WTC11 (cell line): ENCODE data around the gene RALA. TPM values are rescaled to one million over a fixed set of nuclear protein-coding genes. Genes with fewer than 3 reads are reported as not detected.

Experiments used
- ATAC-seq: fragments of 200-7000 bp; cut with Tn5 transposase; 2 replicates; pipeline ENCODE4 v1.10.0; 2021; ENCODE audit warnings: mild to moderate bottlenecking, moderate library complexity
- Bru-seq: library from RNA; stranded (reverse); fragments of 400-500 nt; gene quantifications from one replicate; lab custom pipeline; 2021; lab: Mats Ljungman, UMichigan
- CTCF ChIA-PET: fragments of 300-600 bp; sonication (Branson Sonifier 250); formaldehyde crosslinking; loops from one replicate; lab custom pipeline; 2021; ENCODE audit warnings: antibody characterized with exemption; lab: Charles Lee
- POLR2A ChIA-PET: fragments of 350-600 bp; sonication (Branson Sonifier 250); formaldehyde crosslinking; loops from one replicate; lab custom pipeline; 2021; ENCODE audit warnings: antibody characterized with exemption; lab: Charles Lee
- DNase-seq: peaks from one replicate; pipeline ENCODE4 v3.0.0; 2021; ENCODE audit warnings: low spot score
- H3K27ac Mint-ChIP-seq: 2 replicates; pipeline ENCODE4 v1.8.0; 2021; ENCODE audit warnings: mixed read lengths
- H3K27me3 Mint-ChIP-seq: 2 replicates; pipeline ENCODE4 v1.8.0; 2021; ENCODE audit warnings: low read depth, mild to moderate bottlenecking, moderate library complexity, mixed read lengths
- H3K36me3 Mint-ChIP-seq: 2 replicates; pipeline ENCODE4 v1.8.0; 2021; ENCODE audit warnings: mixed read lengths
- H3K4me1 Mint-ChIP-seq: 2 replicates; pipeline ENCODE4 v1.8.0; 2022; ENCODE audit warnings: mixed read lengths
- H3K4me3 Mint-ChIP-seq: 2 replicates; pipeline ENCODE4 v1.8.0; 2021; ENCODE audit warnings: mild to moderate bottlenecking, moderate library complexity, mixed read lengths
- H3K9me3 Mint-ChIP-seq: 2 replicates; pipeline ENCODE4 v1.8.0; 2021; ENCODE audit warnings: mixed read lengths
- ATF3 ChIP-seq: sonication (generic); formaldehyde crosslinking; conservative IDR thresholded peaks from 2 replicates; pipeline ENCODE4 v1.8.1; 2022; ENCODE audit warnings: mild to moderate bottlenecking, missing genetic modification reagents
- CREB1 ChIP-seq: sonication (generic); formaldehyde crosslinking; IDR thresholded peaks from 2 replicates; pipeline ENCODE4 v1.8.0; 2023; ENCODE audit warnings: mild to moderate bottlenecking, missing genetic modification reagents
- ELF4 ChIP-seq: sonication (generic); formaldehyde crosslinking; IDR thresholded peaks from 2 replicates; pipeline ENCODE4 v1.8.1; 2022; ENCODE audit warnings: low read depth, mild to moderate bottlenecking, moderate library complexity, missing genetic modification reagents
- FOXJ3 ChIP-seq: sonication (generic); formaldehyde crosslinking; IDR thresholded peaks from 2 replicates; pipeline ENCODE4 v1.9.0; 2021; ENCODE audit warnings: missing genetic modification reagents, mild to moderate bottlenecking, borderline replicate concordance
- FOXK1 ChIP-seq: sonication (generic); formaldehyde crosslinking; IDR thresholded peaks from 2 replicates; pipeline ENCODE4 v1.8.0; 2022; ENCODE audit warnings: mild to moderate bottlenecking, moderate library complexity, missing genetic modification reagents
- FOXP1 ChIP-seq: sonication (generic); formaldehyde crosslinking; IDR thresholded peaks from 2 replicates; pipeline ENCODE4 v1.8.0; 2022; ENCODE audit warnings: missing genetic modification reagents, mild to moderate bottlenecking, moderate library complexity, borderline replicate concordance
- GABPB1 ChIP-seq: sonication (generic); formaldehyde crosslinking; IDR thresholded peaks from 2 replicates; pipeline ENCODE4 v1.8.1; 2023; ENCODE audit warnings: mild to moderate bottlenecking, missing genetic modification reagents
- GTF2I ChIP-seq: fragments of 250-450 bp; sonication (Bioruptor Pico); conservative IDR thresholded peaks from 2 replicates; pipeline ENCODE4 v1.4.0; 2021; ENCODE audit warnings: mild to moderate bottlenecking
- JAZF1 ChIP-seq: fragments of 250-450 bp; sonication (Bioruptor Pico); IDR thresholded peaks from 2 replicates; pipeline ENCODE4 v1.9.0; 2021; ENCODE audit warnings: moderate library complexity, mild to moderate bottlenecking, inconsistent platforms
- MAX ChIP-seq: sonication (generic); formaldehyde crosslinking; IDR thresholded peaks from 2 replicates; pipeline ENCODE4 v1.8.0; 2022; ENCODE audit warnings: mild to moderate bottlenecking, missing genetic modification reagents
- RELA ChIP-seq: sonication (generic); formaldehyde crosslinking; IDR thresholded peaks from 2 replicates; pipeline ENCODE4 v1.8.1; 2022; ENCODE audit warnings: missing genetic modification reagents, mild to moderate bottlenecking, borderline replicate concordance
- SMAD3 ChIP-seq: sonication (generic); formaldehyde crosslinking; IDR thresholded peaks from 2 replicates; pipeline ENCODE4 v1.8.0; 2022; ENCODE audit warnings: missing genetic modification reagents, mild to moderate bottlenecking, borderline replicate concordance
- STAT6 ChIP-seq: sonication (generic); formaldehyde crosslinking; conservative IDR thresholded peaks from 2 replicates; pipeline ENCODE4 v1.8.1; 2023; ENCODE audit warnings: mild to moderate bottlenecking, low read depth, missing genetic modification reagents, moderate library complexity
- TEAD1 ChIP-seq: sonication (generic); formaldehyde crosslinking; IDR thresholded peaks from 2 replicates; pipeline ENCODE4 v1.8.0; 2022; ENCODE audit warnings: mild to moderate bottlenecking, missing genetic modification reagents
- TP53 ChIP-seq: sonication (generic); formaldehyde crosslinking; IDR thresholded peaks from 2 replicates; pipeline ENCODE4 v1.8.1; 2023; ENCODE audit warnings: mild to moderate bottlenecking, missing genetic modification reagents
- ZNF121 ChIP-seq: sonication (generic); formaldehyde crosslinking; IDR thresholded peaks from 2 replicates; pipeline ENCODE4 v1.8.0; 2023; ENCODE audit warnings: missing genetic modification reagents
- ZNF219 ChIP-seq: sonication (generic); formaldehyde crosslinking; IDR thresholded peaks from 2 replicates; pipeline ENCODE4 v1.8.0; 2023; ENCODE audit warnings: missing genetic modification reagents, mild to moderate bottlenecking, borderline replicate concordance
- ZNF232 ChIP-seq: sonication (generic); formaldehyde crosslinking; IDR thresholded peaks from 2 replicates; pipeline ENCODE4 v1.8.0; 2022; ENCODE audit warnings: mild to moderate bottlenecking, missing genetic modification reagents
- ZNF263 ChIP-seq: sonication (generic); formaldehyde crosslinking; IDR thresholded peaks from 2 replicates; pipeline ENCODE4 v1.8.1; 2022; ENCODE audit warnings: low read depth, mild to moderate bottlenecking, moderate library complexity, missing genetic modification reagents
- long read RNA-seq, 3 experiments: library from RNA in 1 of 3; library from capped mRNA in 1 of 3; library from polyadenylated mRNA in 1 of 3; unstranded in 2 of 3; stranded (forward) in 1 of 3; transcript quantifications; one replicate each; pipeline ENCODE4 v2.0.0, GENCODE V29; 2021
- total RNA-seq: library from RNA; stranded (reverse); gene quantifications from 3 replicates; pipeline ENCODE4 v1.2.3, GENCODE V29; 2021
- TF ChIP-seq, protein P1 (sequence below): fragments of 250-450 bp; sonication (Bioruptor Pico); IDR thresholded peaks from 2 replicates; pipeline ENCODE4 v2.1.2; 2022; ENCODE audit warnings: mild to moderate bottlenecking, moderate library complexity
- TF ChIP-seq, protein P2 (sequence below): sonication (generic); formaldehyde crosslinking; IDR thresholded peaks from 2 replicates; pipeline ENCODE4 v1.8.1; 2023; ENCODE audit warnings: mild to moderate bottlenecking, missing genetic modification reagents, moderate library complexity
- TF ChIP-seq, protein P3 (sequence below): sonication (generic); formaldehyde crosslinking; IDR thresholded peaks from 2 replicates; pipeline ENCODE4 v1.8.1; 2023; ENCODE audit warnings: mild to moderate bottlenecking, missing genetic modification reagents
- TF ChIP-seq, protein P4 (sequence below): sonication (generic); formaldehyde crosslinking; IDR thresholded peaks from 2 replicates; pipeline ENCODE4 v1.8.0; 2023; ENCODE audit warnings: missing genetic modification reagents, mild to moderate bottlenecking, borderline replicate concordance

The RALA gene
- 57.3 to 59.8 TPM (median 59.3 TPM) in 3 replicates for total RNA-seq
- Bru-seq, nascent RNA: percentile 88 among the genes with signal in this experiment
- long read RNA-seq, experiment 1, transcript RALA-205 (3 exons, 705 nt): minor isoform, 10 of 577 reads
- long read RNA-seq, experiment 1, transcript RALA-201 (5 exons, 2,880 nt): major isoform, 520 of 577 reads
- long read RNA-seq, experiment 1, partial matches to known transcripts: 36 of 577 reads
- long read RNA-seq, experiment 1, other reads (novel, unspliced or antisense): 11 of 577 reads
- long read RNA-seq, experiment 2, transcript RALA-201 (5 exons, 2,880 nt): major isoform, 84 of 146 reads
- long read RNA-seq, experiment 2, partial matches to known transcripts: 55 of 146 reads
- long read RNA-seq, experiment 2, other reads (novel, unspliced or antisense): 5 of 146 reads
- long read RNA-seq, experiment 3, transcript RALA-201 (5 exons, 2,880 nt): major isoform, 49 of 108 reads
- long read RNA-seq, experiment 3, partial matches to known transcripts: 30 of 108 reads
- long read RNA-seq, experiment 3, other reads (novel, unspliced or antisense): 26 of 108 reads

DNA sequence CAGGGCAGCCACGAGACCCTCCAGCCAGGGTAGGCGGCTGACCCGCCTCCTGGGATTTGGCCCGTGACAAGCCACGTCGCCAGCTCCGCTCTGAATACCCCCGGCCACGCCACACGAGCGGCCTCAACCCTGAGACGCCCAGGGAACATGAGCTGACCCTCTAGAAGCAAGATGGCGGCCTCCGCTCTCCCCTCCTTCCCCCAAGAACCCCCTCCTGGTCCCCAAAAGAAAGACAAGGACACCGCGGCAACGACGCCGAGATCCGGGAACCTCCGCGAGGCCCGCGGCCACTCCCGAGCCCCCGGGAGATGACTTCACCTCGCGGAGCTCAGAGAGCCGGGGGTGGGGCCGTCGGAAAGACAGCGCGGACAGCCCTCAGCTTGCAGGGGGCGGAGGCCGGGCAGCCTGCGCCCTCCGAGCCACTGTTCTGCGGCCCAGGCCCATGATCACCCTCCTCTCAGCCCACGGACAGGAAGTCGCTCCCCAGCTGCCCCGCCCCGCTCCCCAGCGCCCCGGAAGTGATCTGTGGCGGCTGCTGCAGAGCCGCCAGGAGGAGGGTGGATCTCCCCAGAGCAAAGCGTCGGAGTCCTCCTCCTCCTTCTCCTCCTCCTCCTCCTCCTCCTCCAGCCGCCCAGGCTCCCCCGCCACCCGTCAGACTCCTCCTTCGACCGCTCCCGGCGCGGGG, at the start of gene RALA:
RALA (plus strand) TSS at position 526 of the 685 bp plus-strand sequence. CDS start 63,096 bp downstream, outside the sequence.
- ChIA-PET CTCF (interaction anchor here (0.8 to 4.1 kb wide), 6 partner anchors 9 to 123 kb away, joined by 3 to 31 read pairs (median 6); no protein-coding TSS in a partner anchor), POLR2A (interaction anchor here (0.8 to 3.1 kb wide), 11 partner anchors 9 to 714 kb away, joined by 3 to 21 read pairs (median 3); partner anchors contain the start of gene VPS41)
- peak within 1 kb of the TSS; percentile 91 for H3K27ac Mint-ChIP-seq
- peak; percentile 92 for DNase-seq
- H3K36me3 Mint-ChIP-seq: no peaks in the 10 kb centered on the region
- peak within 1 kb of the TSS; percentile 91 for H3K4me3 Mint-ChIP-seq
- peak; percentile 96 for ATAC-seq
- no peaks in the 10 kb centered on the region for H3K27me3 Mint-ChIP-seq
- peaks cover 50% of the 10 kb centered on the region for H3K4me1 Mint-ChIP-seq
- H3K9me3 Mint-ChIP-seq: no peaks in the 10 kb centered on the region
- TF ChIP-seq SMAD3 (CRISPR knock-in tag) (peak; percentile 78; the same call in 1 of the 2 replicates), ATF3 (no peak), ZNF121 (CRISPR knock-in tag) (no peak), TP53 (CRISPR knock-in tag) (peak; percentile 84; the same call in 1 of the 2 replicates), STAT6 (CRISPR knock-in tag) (no peak), FOXJ3 (CRISPR knock-in tag) (no peak), FOXP1 (CRISPR knock-in tag) (peak; percentile 28; the same call in 1 of the 2 replicates), CREB1 (CRISPR knock-in tag) (no peak), RELA (CRISPR knock-in tag) (no peak), GABPB1 (CRISPR knock-in tag) (peak; percentile 55; the same call in 1 of the 2 replicates), ELF4 (CRISPR knock-in tag) (peak; percentile 97; the same call in 1 of the 2 replicates), ZNF263 (CRISPR knock-in tag) (peak; percentile 100), JAZF1 (no peak), TEAD1 (CRISPR knock-in tag) (0 out of 2 replicates have a peak, but pooled peaks have one; percentile 48), FOXK1 (CRISPR knock-in tag) (peak; percentile 46; the same call in 1 of the 2 replicates), ZNF219 (CRISPR knock-in tag) (no peak), ZNF232 (CRISPR knock-in tag) (no peak), MAX (peak; percentile 17; the same call in 1 of the 2 replicates), GTF2I (CRISPR knock-in tag) (no peak)
- TF ChIP-seq, protein P1, sequence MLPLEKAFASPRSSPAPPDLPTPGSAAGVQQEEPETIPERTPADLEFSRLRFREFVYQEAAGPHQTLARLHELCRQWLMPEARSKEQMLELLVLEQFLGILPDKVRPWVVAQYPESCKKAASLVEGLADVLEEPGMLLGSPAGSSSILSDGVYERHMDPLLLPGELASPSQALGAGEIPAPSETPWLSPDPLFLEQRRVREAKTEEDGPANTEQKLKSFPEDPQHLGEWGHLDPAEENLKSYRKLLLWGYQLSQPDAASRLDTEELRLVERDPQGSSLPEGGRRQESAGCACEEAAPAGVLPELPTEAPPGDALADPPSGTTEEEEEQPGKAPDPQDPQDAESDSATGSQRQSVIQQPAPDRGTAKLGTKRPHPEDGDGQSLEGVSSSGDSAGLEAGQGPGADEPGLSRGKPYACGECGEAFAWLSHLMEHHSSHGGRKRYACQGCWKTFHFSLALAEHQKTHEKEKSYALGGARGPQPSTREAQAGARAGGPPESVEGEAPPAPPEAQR: no peak
- TF ChIP-seq, protein P2, sequence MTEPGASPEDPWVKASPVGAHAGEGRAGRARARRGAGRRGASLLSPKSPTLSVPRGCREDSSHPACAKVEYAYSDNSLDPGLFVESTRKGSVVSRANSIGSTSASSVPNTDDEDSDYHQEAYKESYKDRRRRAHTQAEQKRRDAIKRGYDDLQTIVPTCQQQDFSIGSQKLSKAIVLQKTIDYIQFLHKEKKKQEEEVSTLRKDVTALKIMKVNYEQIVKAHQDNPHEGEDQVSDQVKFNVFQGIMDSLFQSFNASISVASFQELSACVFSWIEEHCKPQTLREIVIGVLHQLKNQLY (CRISPR knock-in tag): no peak
- TF ChIP-seq, protein P3, sequence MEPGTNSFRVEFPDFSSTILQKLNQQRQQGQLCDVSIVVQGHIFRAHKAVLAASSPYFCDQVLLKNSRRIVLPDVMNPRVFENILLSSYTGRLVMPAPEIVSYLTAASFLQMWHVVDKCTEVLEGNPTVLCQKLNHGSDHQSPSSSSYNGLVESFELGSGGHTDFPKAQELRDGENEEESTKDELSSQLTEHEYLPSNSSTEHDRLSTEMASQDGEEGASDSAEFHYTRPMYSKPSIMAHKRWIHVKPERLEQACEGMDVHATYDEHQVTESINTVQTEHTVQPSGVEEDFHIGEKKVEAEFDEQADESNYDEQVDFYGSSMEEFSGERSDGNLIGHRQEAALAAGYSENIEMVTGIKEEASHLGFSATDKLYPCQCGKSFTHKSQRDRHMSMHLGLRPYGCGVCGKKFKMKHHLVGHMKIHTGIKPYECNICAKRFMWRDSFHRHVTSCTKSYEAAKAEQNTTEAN (CRISPR knock-in tag): peak; percentile 72; the same call in 1 of the 2 replicates
- TF ChIP-seq, protein P4, sequence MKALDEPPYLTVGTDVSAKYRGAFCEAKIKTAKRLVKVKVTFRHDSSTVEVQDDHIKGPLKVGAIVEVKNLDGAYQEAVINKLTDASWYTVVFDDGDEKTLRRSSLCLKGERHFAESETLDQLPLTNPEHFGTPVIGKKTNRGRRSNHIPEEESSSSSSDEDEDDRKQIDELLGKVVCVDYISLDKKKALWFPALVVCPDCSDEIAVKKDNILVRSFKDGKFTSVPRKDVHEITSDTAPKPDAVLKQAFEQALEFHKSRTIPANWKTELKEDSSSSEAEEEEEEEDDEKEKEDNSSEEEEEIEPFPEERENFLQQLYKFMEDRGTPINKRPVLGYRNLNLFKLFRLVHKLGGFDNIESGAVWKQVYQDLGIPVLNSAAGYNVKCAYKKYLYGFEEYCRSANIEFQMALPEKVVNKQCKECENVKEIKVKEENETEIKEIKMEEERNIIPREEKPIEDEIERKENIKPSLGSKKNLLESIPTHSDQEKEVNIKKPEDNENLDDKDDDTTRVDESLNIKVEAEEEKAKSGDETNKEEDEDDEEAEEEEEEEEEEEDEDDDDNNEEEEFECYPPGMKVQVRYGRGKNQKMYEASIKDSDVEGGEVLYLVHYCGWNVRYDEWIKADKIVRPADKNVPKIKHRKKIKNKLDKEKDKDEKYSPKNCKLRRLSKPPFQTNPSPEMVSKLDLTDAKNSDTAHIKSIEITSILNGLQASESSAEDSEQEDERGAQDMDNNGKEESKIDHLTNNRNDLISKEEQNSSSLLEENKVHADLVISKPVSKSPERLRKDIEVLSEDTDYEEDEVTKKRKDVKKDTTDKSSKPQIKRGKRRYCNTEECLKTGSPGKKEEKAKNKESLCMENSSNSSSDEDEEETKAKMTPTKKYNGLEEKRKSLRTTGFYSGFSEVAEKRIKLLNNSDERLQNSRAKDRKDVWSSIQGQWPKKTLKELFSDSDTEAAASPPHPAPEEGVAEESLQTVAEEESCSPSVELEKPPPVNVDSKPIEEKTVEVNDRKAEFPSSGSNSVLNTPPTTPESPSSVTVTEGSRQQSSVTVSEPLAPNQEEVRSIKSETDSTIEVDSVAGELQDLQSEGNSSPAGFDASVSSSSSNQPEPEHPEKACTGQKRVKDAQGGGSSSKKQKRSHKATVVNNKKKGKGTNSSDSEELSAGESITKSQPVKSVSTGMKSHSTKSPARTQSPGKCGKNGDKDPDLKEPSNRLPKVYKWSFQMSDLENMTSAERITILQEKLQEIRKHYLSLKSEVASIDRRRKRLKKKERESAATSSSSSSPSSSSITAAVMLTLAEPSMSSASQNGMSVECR (CRISPR knock-in tag): no peak; the same call in 1 of the 2 replicates
